ENCODE results near the gene PLCXD3.

GRCh38 chr5:41356786-41357185 lies 153.6 kb downstream of the PLCXD3 start:
- TF ChIP-seq SP2 (tag by site-specific recombination; IDR thresholded peaks at IDR 0.05) (no peak), ATF2 (tag by site-specific recombination; IDR thresholded peaks at IDR 0.05; ENCODE audit: low read depth) (no peak), ZNF510 (tag by site-specific recombination; IDR thresholded peaks at IDR 0.05; ENCODE audit: insufficient replicate concordance) (no peak), CTCF (tag by site-specific recombination; IDR thresholded peaks at IDR 0.05) (no peak), PBX3 (CRISPR knock-in tag; IDR thresholded peaks at IDR 0.05) (no peak), REST (tag by site-specific recombination; IDR thresholded peaks at IDR 0.05) (no peak)

Data from HEK293 (cell line).